B cell (primary cell): ENCODE data around the gene CACNA2D1.

Source experiments
- CTCF ChIP-seq: fragments of 200-600 bp; IDR thresholded peaks from one replicate; pipeline ENCODE4 v1.8.0; 2022; ENCODE audit warnings: antibody characterized with exemption, mild to moderate bottlenecking
- EZH2 ChIP-seq: IDR thresholded peaks from 2 replicates; pipeline ENCODE4 v1.6.1; 2012; ENCODE audit warnings: borderline replicate concordance, low read depth, mild to moderate bottlenecking, moderate library complexity, low read length; ENCODE audit not compliant: insufficient read depth, poor library complexity, severe bottlenecking

GRCh38 chr7:82312646-82313045 lies 130.9 kb downstream of the CACNA2D1 start:
- TF ChIP-seq EZH2 (no peak), CTCF (no peak)
